ENCODE measurements around the gene XRCC4.

Gene XRCC4

GRCh38 chr5:83096660-83097339 is 19.5 kb downstream of the XRCC4 start:
- no peaks in the 10 kb centered on the region for H3K9me3 ChIP-seq (ENCODE audit: control insufficient read depth, insufficient read depth, low read depth, low read length)
- ChIA-PET CTCF (interaction anchor here (0.6 kb wide), 2 partner anchors 26 to 1563 kb away, joined by 3 to 4 read pairs; no protein-coding TSS in a partner anchor), POLR2A (no interaction called here)
- 0 out of 2 replicates have a peak, but pooled peaks have one; percentile 11 for TF ChIP-seq ZNF629 (tag by site-specific recombination; IDR thresholded peaks at IDR 0.05)
- no peak for TF ChIP-seq ZNF791 (tag by site-specific recombination; IDR thresholded peaks at IDR 0.05)
- TF ChIP-seq PRDM4 (tag by site-specific recombination; IDR thresholded peaks at IDR 0.05): peak; percentile 90
- H3K36me3 ChIP-seq (ENCODE audit: control insufficient read depth in 2 of 2, insufficient read depth in 1 of 2, low read length in 2 of 2): no peaks in the 10 kb centered on the region
- H3K4me3 ChIP-seq (ENCODE audit: low read depth, low read length): no peak overlapping the region
- H3K27ac ChIP-seq (ENCODE audit: extremely low read depth, low read depth, low read length): no peak overlapping the region
- peaks cover 29% of the 10 kb centered on the region for H3K4me1 ChIP-seq (ENCODE audit: control insufficient read depth, insufficient read depth, low read length)

- ChIA-PET POLR2A (no interaction called here), CTCF (no interaction called here)
- H3K36me3 ChIP-seq (ENCODE audit: control insufficient read depth in 2 of 2, insufficient read depth in 1 of 2, low read length in 2 of 2): no peaks in the 10 kb centered on the region
- H3K9me3 ChIP-seq (ENCODE audit: control insufficient read depth, insufficient read depth, low read depth, low read length): no peaks in the 10 kb centered on the region
- no peak overlapping the region for H3K27ac ChIP-seq (ENCODE audit: extremely low read depth, low read depth, low read length)
- no peak overlapping the region for H3K4me3 ChIP-seq (ENCODE audit: low read depth, low read length)
- peaks cover 29% of the 10 kb centered on the region for H3K4me1 ChIP-seq (ENCODE audit: control insufficient read depth, insufficient read depth, low read length)
- no peak; the same call in 1 of the 2 replicates for TF ChIP-seq KLF16 (tag by site-specific recombination; IDR thresholded peaks at IDR 0.05)
- no peak for TF ChIP-seq ZNF596 (tag by site-specific recombination; IDR thresholded peaks at IDR 0.05)
- no peak for TF ChIP-seq ZBTB26 (tag by site-specific recombination; optimal IDR thresholded peaks at IDR 0.05)
- TF ChIP-seq TSHZ1 (tag by site-specific recombination; IDR thresholded peaks at IDR 0.05; ENCODE audit: borderline replicate concordance): peak; percentile 90
- no peak for TF ChIP-seq ZNF768 (tag by site-specific recombination; IDR thresholded peaks at IDR 0.05)
- TF ChIP-seq SETDB1 (IDR thresholded peaks at IDR 0.05; ENCODE audit: insufficient read length, low read length): no peak
- TF ChIP-seq ZNF544 (tag by site-specific recombination; IDR thresholded peaks at IDR 0.05): no peak
- TF ChIP-seq ZNF274 (IDR thresholded peaks at IDR 0.05; ENCODE audit: low read length): no peak
- TF ChIP-seq ZNF274 (tag by site-specific recombination; IDR thresholded peaks at IDR 0.05; ENCODE audit: borderline replicate concordance): no peak
- TF ChIP-seq SP3 (tag by site-specific recombination; IDR thresholded peaks at IDR 0.05): peak; percentile 65
- peak; percentile 56; the same call in 1 of the 2 replicates for TF ChIP-seq ZNF488 (tag by site-specific recombination; IDR thresholded peaks at IDR 0.05)
- TF ChIP-seq ZSCAN16 (tag by site-specific recombination; IDR thresholded peaks at IDR 0.05): no peak
- peak; percentile 90 for TF ChIP-seq PRDM1 (tag by site-specific recombination; IDR thresholded peaks at IDR 0.05)
- TF ChIP-seq KLF10 (tag by site-specific recombination; IDR thresholded peaks at IDR 0.05): peak; percentile 86
- no peak for TF ChIP-seq MEIS1 (CRISPR knock-in tag; IDR thresholded peaks at IDR 0.05; ENCODE audit: borderline replicate concordance)
- no peak for TF ChIP-seq SALL2 (tag by site-specific recombination; IDR thresholded peaks at IDR 0.05; ENCODE audit: borderline replicate concordance)
- no peak for TF ChIP-seq ZNF311 (tag by site-specific recombination; IDR thresholded peaks at IDR 0.05; ENCODE audit: borderline replicate concordance)
- TF ChIP-seq ZNF350 (tag by site-specific recombination; IDR thresholded peaks at IDR 0.05): no peak
- no peak for TF ChIP-seq ZNF354C (tag by site-specific recombination; IDR thresholded peaks at IDR 0.05; ENCODE audit: borderline replicate concordance, low read depth)
- peak; percentile 70 for TF ChIP-seq PATZ1 (tag by site-specific recombination; IDR thresholded peaks at IDR 0.05)
- TF ChIP-seq KLF9 (tag by site-specific recombination; IDR thresholded peaks at IDR 0.05; ENCODE audit: low read depth): no peak
These were observed 20.4 kb downstream of the XRCC4 start for GRCh38 chr5:83097689-83098231.
